H9 (cell line): ENCODE measurements around the gene KRT32. TPM values are rescaled to one million over a fixed set of nuclear protein-coding genes. Genes with fewer than 3 reads are reported as not detected.

Experiments
- DNase-seq: peaks from one replicate; pipeline ENCODE4 v3.0.0-alpha.2; 2017
- H2AFZ ChIP-seq: one replicate; pipeline ENCODE4 v1.6.1; 2013; ENCODE audit warnings: mild to moderate bottlenecking, low read length, control low read depth, moderate library complexity
- H2AK5ac ChIP-seq: 2 replicates; pipeline ENCODE4 v1.6.1; 2013; ENCODE audit warnings: low read length, control low read depth, mixed read lengths; ENCODE audit not compliant: insufficient read length
- H2BK120ac ChIP-seq: one replicate; pipeline ENCODE4 v1.6.1; 2013; ENCODE audit warnings: low read depth, mild to moderate bottlenecking, low read length, control low read depth, inconsistent platforms; ENCODE audit not compliant: poor library complexity, severe bottlenecking
- H2BK12ac ChIP-seq: 2 replicates; pipeline ENCODE4 v1.6.1; 2013; ENCODE audit warnings: low read length, control low read depth, mixed read lengths, low read depth; ENCODE audit not compliant: insufficient read length
- H2BK15ac ChIP-seq: 2 replicates; pipeline ENCODE4 v1.6.1; 2013; ENCODE audit warnings: low read depth, low read length, control low read depth
- H2BK20ac ChIP-seq: one replicate; pipeline ENCODE4 v1.6.1; 2013; ENCODE audit warnings: low read depth, mild to moderate bottlenecking, low read length, control low read depth, inconsistent platforms; ENCODE audit not compliant: poor library complexity, severe bottlenecking
- H2BK5ac ChIP-seq: 2 replicates; pipeline ENCODE4 v1.6.1; 2013; ENCODE audit warnings: low read length, control low read depth, mixed read lengths; ENCODE audit not compliant: insufficient read length
- H3K14ac ChIP-seq: 2 replicates; pipeline ENCODE4 v1.6.1; 2013; ENCODE audit warnings: low read length, control low read depth; ENCODE audit not compliant: insufficient read depth
- H3K18ac ChIP-seq: 2 replicates; pipeline ENCODE4 v1.6.1; 2013; ENCODE audit warnings: low read depth, mild to moderate bottlenecking, mixed read lengths, low read length, control low read depth; ENCODE audit not compliant: insufficient read length
- H3K23ac ChIP-seq: 2 replicates; pipeline ENCODE4 v1.6.1; 2013; ENCODE audit warnings: low read length, control low read depth, mixed read lengths, low read depth; ENCODE audit not compliant: insufficient read length
- H3K23me2 ChIP-seq: 2 replicates; pipeline ENCODE4 v1.6.1; 2013; ENCODE audit warnings: low read depth, mild to moderate bottlenecking, mixed read lengths, low read length, control low read depth; ENCODE audit not compliant: insufficient read length, poor library complexity, severe bottlenecking
- H3K27ac ChIP-seq: 2 replicates; pipeline ENCODE4 v1.5.1; 2013; ENCODE audit warnings: low read length, control low read depth, mixed read lengths, low read depth; ENCODE audit not compliant: insufficient read length
- H3K27me3 ChIP-seq: 2 replicates; pipeline ENCODE4 v1.6.1; 2013; ENCODE audit warnings: low read length, control low read depth, inconsistent platforms; ENCODE audit not compliant: insufficient read depth
- H3K4ac ChIP-seq: 2 replicates; pipeline ENCODE4 v1.6.1; 2013; ENCODE audit warnings: low read depth, mild to moderate bottlenecking, control low read depth, inconsistent platforms, low read length, moderate library complexity
- H3K4me1 ChIP-seq: 2 replicates; pipeline ENCODE4 v1.6.1; 2013; ENCODE audit warnings: low read length, control low read depth, inconsistent platforms; ENCODE audit not compliant: insufficient read depth
- H3K4me2 ChIP-seq: 2 replicates; pipeline ENCODE4 v1.6.1; 2013; ENCODE audit warnings: low read length, control low read depth, mixed read lengths; ENCODE audit not compliant: insufficient read length, insufficient read depth
- H3K56ac ChIP-seq: 2 replicates; pipeline ENCODE4 v1.6.1; 2013; ENCODE audit warnings: low read depth, mild to moderate bottlenecking, mixed read lengths, low read length, control low read depth; ENCODE audit not compliant: insufficient read length
- H3K79me1 ChIP-seq: 2 replicates; pipeline ENCODE4 v1.6.1; 2013; ENCODE audit warnings: low read depth, mild to moderate bottlenecking, moderate library complexity, low read length, control low read depth, inconsistent platforms; ENCODE audit not compliant: insufficient read depth, poor library complexity, severe bottlenecking
- H3K79me2 ChIP-seq: 2 replicates; pipeline ENCODE4 v1.6.1; 2013; ENCODE audit warnings: low read length, control low read depth, inconsistent platforms; ENCODE audit not compliant: insufficient read depth
- H3K9ac ChIP-seq: 2 replicates; pipeline ENCODE4 v1.6.1; 2013; ENCODE audit warnings: low read length, control low read depth, mixed read lengths; ENCODE audit not compliant: insufficient read length; ENCODE audit errors: extremely low read depth
- H3K9me3 ChIP-seq: one replicate; pipeline ENCODE4 v1.6.1; 2013; ENCODE audit warnings: low read depth, low read length, inconsistent platforms; ENCODE audit not compliant: control insufficient read depth
- H3T11ph ChIP-seq: one replicate; pipeline ENCODE4 v1.6.1; 2013; ENCODE audit warnings: mild to moderate bottlenecking, low read length, control low read depth, inconsistent platforms
- H4K20me1 ChIP-seq: one replicate; pipeline ENCODE4 v1.6.1; 2013; ENCODE audit not compliant: control insufficient read depth, insufficient read length, insufficient read depth
- H4K5ac ChIP-seq: 2 replicates; pipeline ENCODE4 v1.6.1; 2013; ENCODE audit warnings: low read depth, mild to moderate bottlenecking, mixed read lengths, low read length, control low read depth; ENCODE audit not compliant: insufficient read length
- H4K8ac ChIP-seq: replicated peaks from 2 replicates; pipeline ENCODE4 v1.6.1; 2013; ENCODE audit warnings: low read length, control low read depth, mixed read lengths, low read depth; ENCODE audit not compliant: insufficient read length
- H4K91ac ChIP-seq: 2 replicates; pipeline ENCODE4 v1.6.1; 2013; ENCODE audit warnings: low read depth, mild to moderate bottlenecking, moderate library complexity, mixed read lengths, low read length, control low read depth; ENCODE audit not compliant: insufficient read length
- H3K27ac Mint-ChIP-seq, 3 experiments: 2 replicates in 2 of 3; 3 replicates in 1 of 3; pipeline ENCODE4 v1.8.0; 2020 to 2021; ENCODE audit warnings: mixed read lengths in 3 of 3, mild to moderate bottlenecking in 1 of 3, moderate library complexity in 1 of 3
- H3K27me3 Mint-ChIP-seq: 2 replicates; pipeline ENCODE4 v1.8.0; 2021; ENCODE audit warnings: low read depth, mild to moderate bottlenecking, moderate library complexity, mixed read lengths
- H3K36me3 Mint-ChIP-seq, 3 experiments: 2 replicates in 2 of 3; 3 replicates in 1 of 3; pipeline ENCODE4 v1.8.0; 2020 to 2021; ENCODE audit warnings: low read depth in 3 of 3, mixed read lengths in 3 of 3; ENCODE audit not compliant: insufficient read depth in 1 of 3
- H3K4me1 Mint-ChIP-seq, 2 experiments: 2 replicates each; pipeline ENCODE4 v1.8.0; 2020; ENCODE audit warnings: mixed read lengths in 2 of 2
- H3K4me3 Mint-ChIP-seq, 2 experiments: 2 replicates in 1 of 2; 3 replicates in 1 of 2; pipeline ENCODE4 v1.8.0; 2020 to 2021; ENCODE audit warnings: mild to moderate bottlenecking in 2 of 2, mixed read lengths in 2 of 2, moderate library complexity in 1 of 2
- H3K9me3 Mint-ChIP-seq, 2 experiments: 2 replicates in 1 of 2; 3 replicates in 1 of 2; pipeline ENCODE4 v1.8.0; 2020; ENCODE audit warnings: mild to moderate bottlenecking in 2 of 2, mixed read lengths in 2 of 2, moderate library complexity in 1 of 2
- WGBS: extraction: QIAGEN DNeasy Blood & Tissue Kit; methylation state at CpG from one replicate; pipeline ENCODE4 v1.1.7; 2013; ENCODE audit warnings: missing lambda C conversion rate, low lambda C conversion rate, mixed read lengths; ENCODE audit not compliant: insufficient read length; ENCODE audit errors: extremely low coverage; 5-methylcytosine and 5-hydroxymethylcytosine counted together
- total RNA-seq: library from RNA; stranded (reverse); gene quantifications from 2 replicates; pipeline ENCODE4 v1.2.1, GENCODE V29; 2021
- TF ChIP-seq, protein P1 (sequence below): fragments of 200-600 bp; sonication (generic); conservative IDR thresholded peaks from 3 replicates; pipeline ENCODE4 v1.8.0; 2021; ENCODE audit warnings: antibody characterized with exemption, mild to moderate bottlenecking

Gene KRT32
- total RNA-seq, 1 experiment from 2014 or later: not detected

DNA sequence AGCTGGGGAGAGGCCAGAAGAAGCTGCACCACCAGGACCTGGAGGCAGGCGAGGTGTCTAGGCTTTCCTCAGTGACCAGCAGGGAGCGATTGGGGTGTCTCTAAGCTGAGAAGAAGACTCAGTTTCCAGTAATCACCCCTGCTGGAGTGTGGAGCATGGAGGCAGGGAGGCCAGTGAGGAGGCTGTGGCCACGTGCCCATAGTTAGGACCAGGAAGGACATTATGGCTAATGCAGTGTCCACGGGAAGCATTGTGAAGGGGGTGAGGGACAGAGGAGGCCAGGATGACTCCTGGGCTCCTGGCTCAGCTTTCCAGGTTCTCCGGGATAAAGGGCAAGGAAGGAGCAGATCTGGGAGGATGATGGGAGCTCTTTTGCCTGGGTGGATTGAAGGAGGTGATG lies 32.5 kb upstream of the KRT32 start:
- no peak overlapping the region for H2AK5ac ChIP-seq
- H3K4me3 Mint-ChIP-seq: no peak overlapping the region; a peak in 1 of 5 replicates
- no peak overlapping the region for H3K4ac ChIP-seq
- no peak overlapping the region for H4K5ac ChIP-seq
- DNase-seq: no peak
- H3K27ac ChIP-seq: no peak overlapping the region
- no peak overlapping the region for H2BK5ac ChIP-seq
- H3K4me1 ChIP-seq: peaks cover 3% of the 10 kb centered on the region; the same call in 1 of the 2 replicates
- no peak overlapping the region for H2BK15ac ChIP-seq
- no peak overlapping the region for H3K4me2 ChIP-seq
- H2AFZ ChIP-seq: no peak overlapping the region
- TF ChIP-seq, protein P1, sequence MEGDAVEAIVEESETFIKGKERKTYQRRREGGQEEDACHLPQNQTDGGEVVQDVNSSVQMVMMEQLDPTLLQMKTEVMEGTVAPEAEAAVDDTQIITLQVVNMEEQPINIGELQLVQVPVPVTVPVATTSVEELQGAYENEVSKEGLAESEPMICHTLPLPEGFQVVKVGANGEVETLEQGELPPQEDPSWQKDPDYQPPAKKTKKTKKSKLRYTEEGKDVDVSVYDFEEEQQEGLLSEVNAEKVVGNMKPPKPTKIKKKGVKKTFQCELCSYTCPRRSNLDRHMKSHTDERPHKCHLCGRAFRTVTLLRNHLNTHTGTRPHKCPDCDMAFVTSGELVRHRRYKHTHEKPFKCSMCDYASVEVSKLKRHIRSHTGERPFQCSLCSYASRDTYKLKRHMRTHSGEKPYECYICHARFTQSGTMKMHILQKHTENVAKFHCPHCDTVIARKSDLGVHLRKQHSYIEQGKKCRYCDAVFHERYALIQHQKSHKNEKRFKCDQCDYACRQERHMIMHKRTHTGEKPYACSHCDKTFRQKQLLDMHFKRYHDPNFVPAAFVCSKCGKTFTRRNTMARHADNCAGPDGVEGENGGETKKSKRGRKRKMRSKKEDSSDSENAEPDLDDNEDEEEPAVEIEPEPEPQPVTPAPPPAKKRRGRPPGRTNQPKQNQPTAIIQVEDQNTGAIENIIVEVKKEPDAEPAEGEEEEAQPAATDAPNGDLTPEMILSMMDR: no peak
- H3K79me1 ChIP-seq: no peaks in the 10 kb centered on the region
- no peak overlapping the region for H3K23ac ChIP-seq
- no peak overlapping the region for H3K9ac ChIP-seq
- H3K27ac Mint-ChIP-seq: 0 out of 7 replicates have a peak overlapping the region, but pooled peaks of 1 of the 3 experiments have one; percentile 3
- H3K18ac ChIP-seq: no peak overlapping the region
- H2BK20ac ChIP-seq: no peak overlapping the region
- no peaks in the 10 kb centered on the region for H3K79me2 ChIP-seq
- no peaks in the 10 kb centered on the region for H3K9me3 Mint-ChIP-seq
- H3T11ph ChIP-seq: no peak overlapping the region
- no peaks in the 10 kb centered on the region for H3K9me3 ChIP-seq
- no CpG with 5 or more reads among the region's 5 CpGs for WGBS
- no peaks in the 10 kb centered on the region for H4K20me1 ChIP-seq
- peaks cover 39 to 43% of the 10 kb centered on the region in 2 experiments for H3K4me1 Mint-ChIP-seq
- H4K91ac ChIP-seq: no peak overlapping the region
- H2BK120ac ChIP-seq: no peak overlapping the region
- H2BK12ac ChIP-seq: no peak overlapping the region
- H3K23me2 ChIP-seq: no peaks in the 10 kb centered on the region
- no peaks in the 10 kb centered on the region for H3K27me3 ChIP-seq
- peak overlapping the region; percentile 32 for H3K14ac ChIP-seq
- no peak overlapping the region for H4K8ac ChIP-seq
- H3K36me3 Mint-ChIP-seq: no peaks in the 10 kb centered on the region
- no peak overlapping the region for H3K56ac ChIP-seq
- peaks cover 4% of the 10 kb centered on the region for H3K27me3 Mint-ChIP-seq
